D721Med (cell line): ENCODE measurements around the gene STX4.
A peak's percentile ranks its signal among the peaks of the same experiment; 100 is the strongest.

Experiments
- DNase-seq: peaks from one replicate; pipeline ENCODE4 v3.0.0; 2011; ENCODE audit warnings: low spot score; ENCODE audit not compliant: insufficient read length
- FAIRE-seq: peaks from 2 replicates; lab custom pipeline; 2011; peaks lifted over from hg19 to GRCh38; lab: Jason Lieb, UNC
- CTCF ChIP-seq: IDR thresholded peaks from 2 replicates; pipeline ENCODE4 v1.5.1; 2012; ENCODE audit warnings: mild to moderate bottlenecking, control low read depth; ENCODE audit not compliant: insufficient read depth; ENCODE audit errors: missing control alignments

The STX4 gene

GRCh38 chr16:31031276-31031675 lies 2.1 kb upstream of the STX4 start:
- no peak for FAIRE-seq
- no peak for TF ChIP-seq CTCF
- DNase-seq, result no peak

- FAIRE-seq (no peak), DNase-seq (peak; percentile 88)
- no peak for TF ChIP-seq CTCF
These were observed 543 bp downstream of the STX4 start for GRCh38 chr16:31033709-31034492.

GRCh38 chr16:31036691-31037090 lies 3.3 kb downstream of the STX4 start:
- no peak for TF ChIP-seq CTCF
- FAIRE-seq (no peak), DNase-seq (no peak)

- no peak for TF ChIP-seq CTCF
- DNase-seq (no peak), FAIRE-seq (no peak)
These were observed 5.6 kb downstream of the STX4 start for GRCh38 chr16:31038993-31039392.

GRCh38 chr16:31042866-31043265 lies 9.5 kb downstream of the STX4 start:
- FAIRE-seq (no peak), DNase-seq (no peak)
- no peak for TF ChIP-seq CTCF

GRCh38 chr16:31043352-31043751 lies 10.0 kb downstream of the STX4 start:
- FAIRE-seq (no peak), DNase-seq (no peak)
- no peak for TF ChIP-seq CTCF

GRCh38 chr16:31043898-31044481 lies 10.6 kb downstream of the STX4 start:
- FAIRE-seq (no peak), DNase-seq (no peak)
- TF ChIP-seq CTCF, result no peak
